ENCODE measurements around the gene APPL2. TPM values are rescaled to one million over a fixed set of nuclear protein-coding genes. Genes with fewer than 3 reads are reported as not detected.

The APPL2 gene
- total RNA-seq, 1 experiment from 2014 or later, result 16.1 TPM

DNA sequence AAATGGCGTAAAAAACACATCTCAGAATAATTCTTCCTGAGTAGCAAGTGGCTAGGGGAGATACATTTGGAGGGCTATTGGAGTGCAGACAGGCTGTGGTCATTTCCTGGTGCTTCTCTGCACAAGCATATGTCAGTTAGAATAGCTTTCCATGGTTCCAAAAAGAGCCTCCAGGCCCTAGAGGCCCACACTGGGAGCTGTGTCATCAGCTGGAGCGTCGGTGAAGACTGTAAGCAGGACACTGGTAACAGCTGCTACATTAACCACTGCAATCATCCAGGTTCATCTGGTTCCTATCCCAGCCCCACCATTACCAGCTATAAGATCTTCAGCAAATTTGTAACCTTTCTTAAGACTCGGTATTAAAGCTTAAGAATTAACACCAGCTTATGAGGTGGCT is 31.7 kb upstream of the APPL2 start:
- no peaks in the 10 kb centered on the region; the same call in 1 of the 2 replicates for H3K27me3 Mint-ChIP-seq (ENCODE audit: low read depth)
- ChIA-PET POLR2A (no interaction called here), CTCF (interaction anchor here (0.6 kb wide), 1 partner anchor 32 kb away, joined by 3 read pairs; the partner anchor contains the start of gene APPL2)
- TF ChIP-seq, protein P1, sequence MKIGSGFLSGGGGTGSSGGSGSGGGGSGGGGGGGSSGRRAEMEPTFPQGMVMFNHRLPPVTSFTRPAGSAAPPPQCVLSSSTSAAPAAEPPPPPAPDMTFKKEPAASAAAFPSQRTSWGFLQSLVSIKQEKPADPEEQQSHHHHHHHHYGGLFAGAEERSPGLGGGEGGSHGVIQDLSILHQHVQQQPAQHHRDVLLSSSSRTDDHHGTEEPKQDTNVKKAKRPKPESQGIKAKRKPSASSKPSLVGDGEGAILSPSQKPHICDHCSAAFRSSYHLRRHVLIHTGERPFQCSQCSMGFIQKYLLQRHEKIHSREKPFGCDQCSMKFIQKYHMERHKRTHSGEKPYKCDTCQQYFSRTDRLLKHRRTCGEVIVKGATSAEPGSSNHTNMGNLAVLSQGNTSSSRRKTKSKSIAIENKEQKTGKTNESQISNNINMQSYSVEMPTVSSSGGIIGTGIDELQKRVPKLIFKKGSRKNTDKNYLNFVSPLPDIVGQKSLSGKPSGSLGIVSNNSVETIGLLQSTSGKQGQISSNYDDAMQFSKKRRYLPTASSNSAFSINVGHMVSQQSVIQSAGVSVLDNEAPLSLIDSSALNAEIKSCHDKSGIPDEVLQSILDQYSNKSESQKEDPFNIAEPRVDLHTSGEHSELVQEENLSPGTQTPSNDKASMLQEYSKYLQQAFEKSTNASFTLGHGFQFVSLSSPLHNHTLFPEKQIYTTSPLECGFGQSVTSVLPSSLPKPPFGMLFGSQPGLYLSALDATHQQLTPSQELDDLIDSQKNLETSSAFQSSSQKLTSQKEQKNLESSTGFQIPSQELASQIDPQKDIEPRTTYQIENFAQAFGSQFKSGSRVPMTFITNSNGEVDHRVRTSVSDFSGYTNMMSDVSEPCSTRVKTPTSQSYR (CRISPR knock-in tag; IDR thresholded peaks at IDR 0.05), result no peak
- TF ChIP-seq ARID4B (CRISPR knock-in tag; IDR thresholded peaks at IDR 0.05; ENCODE audit: borderline replicate concordance) (no peak), ZNF317 (CRISPR knock-in tag; IDR thresholded peaks at IDR 0.05; ENCODE audit: borderline replicate concordance, low read depth) (no peak), MXD4 (CRISPR knock-in tag; IDR thresholded peaks at IDR 0.05; ENCODE audit: borderline replicate concordance) (no peak), ZNF121 (CRISPR knock-in tag; IDR thresholded peaks at IDR 0.05) (no peak), CBFB (CRISPR knock-in tag; IDR thresholded peaks at IDR 0.05; ENCODE audit: low read depth) (no peak), ZNF416 (CRISPR knock-in tag; IDR thresholded peaks at IDR 0.05) (no peak), ETV6 (CRISPR knock-in tag; IDR thresholded peaks at IDR 0.05) (no peak), PRDM15 (CRISPR knock-in tag; IDR thresholded peaks at IDR 0.05) (no peak), ZNF232 (CRISPR knock-in tag; IDR thresholded peaks at IDR 0.05) (no peak), GABPB1 (CRISPR knock-in tag; IDR thresholded peaks at IDR 0.05) (no peak), ZBTB21 (CRISPR knock-in tag; IDR thresholded peaks at IDR 0.05; ENCODE audit: borderline replicate concordance) (no peak), RELA (CRISPR knock-in tag; IDR thresholded peaks at IDR 0.05; ENCODE audit: borderline replicate concordance) (no peak), ESRRA (CRISPR knock-in tag; IDR thresholded peaks at IDR 0.05; ENCODE audit: borderline replicate concordance) (no peak)
- TF ChIP-seq, protein P2, sequence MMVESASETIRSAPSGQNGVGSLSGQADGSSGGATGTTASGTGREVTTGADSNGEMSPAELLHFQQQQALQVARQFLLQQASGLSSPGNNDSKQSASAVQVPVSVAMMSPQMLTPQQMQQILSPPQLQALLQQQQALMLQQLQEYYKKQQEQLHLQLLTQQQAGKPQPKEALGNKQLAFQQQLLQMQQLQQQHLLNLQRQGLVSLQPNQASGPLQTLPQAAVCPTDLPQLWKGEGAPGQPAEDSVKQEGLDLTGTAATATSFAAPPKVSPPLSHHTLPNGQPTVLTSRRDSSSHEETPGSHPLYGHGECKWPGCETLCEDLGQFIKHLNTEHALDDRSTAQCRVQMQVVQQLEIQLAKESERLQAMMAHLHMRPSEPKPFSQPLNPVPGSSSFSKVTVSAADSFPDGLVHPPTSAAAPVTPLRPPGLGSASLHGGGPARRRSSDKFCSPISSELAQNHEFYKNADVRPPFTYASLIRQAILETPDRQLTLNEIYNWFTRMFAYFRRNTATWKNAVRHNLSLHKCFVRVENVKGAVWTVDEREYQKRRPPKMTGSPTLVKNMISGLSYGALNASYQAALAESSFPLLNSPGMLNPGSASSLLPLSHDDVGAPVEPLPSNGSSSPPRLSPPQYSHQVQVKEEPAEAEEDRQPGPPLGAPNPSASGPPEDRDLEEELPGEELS (CRISPR knock-in tag; IDR thresholded peaks at IDR 0.05), result no peak
- TF ChIP-seq, protein P3, sequence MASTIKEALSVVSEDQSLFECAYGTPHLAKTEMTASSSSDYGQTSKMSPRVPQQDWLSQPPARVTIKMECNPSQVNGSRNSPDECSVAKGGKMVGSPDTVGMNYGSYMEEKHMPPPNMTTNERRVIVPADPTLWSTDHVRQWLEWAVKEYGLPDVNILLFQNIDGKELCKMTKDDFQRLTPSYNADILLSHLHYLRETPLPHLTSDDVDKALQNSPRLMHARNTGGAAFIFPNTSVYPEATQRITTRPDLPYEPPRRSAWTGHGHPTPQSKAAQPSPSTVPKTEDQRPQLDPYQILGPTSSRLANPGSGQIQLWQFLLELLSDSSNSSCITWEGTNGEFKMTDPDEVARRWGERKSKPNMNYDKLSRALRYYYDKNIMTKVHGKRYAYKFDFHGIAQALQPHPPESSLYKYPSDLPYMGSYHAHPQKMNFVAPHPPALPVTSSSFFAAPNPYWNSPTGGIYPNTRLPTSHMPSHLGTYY (CRISPR knock-in tag; IDR thresholded peaks at IDR 0.05), result no peak
- TF ChIP-seq, protein P4, sequence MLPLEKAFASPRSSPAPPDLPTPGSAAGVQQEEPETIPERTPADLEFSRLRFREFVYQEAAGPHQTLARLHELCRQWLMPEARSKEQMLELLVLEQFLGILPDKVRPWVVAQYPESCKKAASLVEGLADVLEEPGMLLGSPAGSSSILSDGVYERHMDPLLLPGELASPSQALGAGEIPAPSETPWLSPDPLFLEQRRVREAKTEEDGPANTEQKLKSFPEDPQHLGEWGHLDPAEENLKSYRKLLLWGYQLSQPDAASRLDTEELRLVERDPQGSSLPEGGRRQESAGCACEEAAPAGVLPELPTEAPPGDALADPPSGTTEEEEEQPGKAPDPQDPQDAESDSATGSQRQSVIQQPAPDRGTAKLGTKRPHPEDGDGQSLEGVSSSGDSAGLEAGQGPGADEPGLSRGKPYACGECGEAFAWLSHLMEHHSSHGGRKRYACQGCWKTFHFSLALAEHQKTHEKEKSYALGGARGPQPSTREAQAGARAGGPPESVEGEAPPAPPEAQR (CRISPR knock-in tag; IDR thresholded peaks at IDR 0.05), result no peak
- no peak for ATAC-seq
- H3K9me3 Mint-ChIP-seq, result peaks cover under 1% of the 10 kb centered on the region
- DNase-seq (ENCODE audit: low spot score), result no peak
- H3K4me1 Mint-ChIP-seq, result no peaks in the 10 kb centered on the region
- H3K27ac Mint-ChIP-seq, result no peak overlapping the region
- no peak overlapping the region for H3K4me3 Mint-ChIP-seq
- H3K36me3 Mint-ChIP-seq, result no peaks in the 10 kb centered on the region
